HG03066 (cell line): Measurements from ENCODE around the gene AKR1C2.
"Not testable (repeated sequence)": the region's sequence is repeated elsewhere in the genome, so short reads cannot be mapped to it uniquely, and the experiment has no call there.

ENCODE experiments used
- ATAC-seq: cut with Tn5 transposase; IDR thresholded peaks from one replicate; pipeline ENCODE4 v1.9.1; 2021; ENCODE audit warnings: low read depth; ENCODE audit not compliant: unreplicated experiment

The AKR1C2 gene

GRCh38 chr10:4962876-4963814 is 40.5 kb downstream of the AKR1C2 start, which contains the start of gene AKR1C1:
Gene AKR1C1, plus strand, starts transcription at chr10:4963415. Its CDS starts 30 bp downstream, at chr10:4963445.
- ATAC-seq = not testable (repeated sequence)

GRCh38 chr10:4962308-4962707 is 41.3 kb downstream of the AKR1C2 start:
- ATAC-seq = not testable (repeated sequence)

DNA sequence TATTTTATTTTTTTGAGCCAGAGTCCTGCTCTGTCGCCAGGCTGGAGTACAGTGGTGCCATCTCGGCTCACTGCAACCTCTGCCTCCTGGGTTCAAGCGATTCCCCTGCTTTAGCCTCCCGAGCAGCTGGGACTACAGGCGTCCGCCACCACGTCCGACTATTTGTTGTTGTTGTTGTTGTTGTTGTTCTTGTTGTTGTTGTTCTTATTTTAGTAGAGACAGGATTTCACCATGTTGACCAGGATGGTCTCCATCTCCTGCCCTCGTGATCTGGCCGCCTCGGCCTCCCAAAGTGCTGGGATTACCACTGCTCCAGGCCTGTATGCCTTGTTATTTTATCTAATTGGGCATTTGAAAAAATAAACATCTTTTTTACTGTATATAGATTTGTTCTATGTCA is 42.1 kb downstream of the AKR1C2 start:
- not testable (repeated sequence) for ATAC-seq

DNA sequence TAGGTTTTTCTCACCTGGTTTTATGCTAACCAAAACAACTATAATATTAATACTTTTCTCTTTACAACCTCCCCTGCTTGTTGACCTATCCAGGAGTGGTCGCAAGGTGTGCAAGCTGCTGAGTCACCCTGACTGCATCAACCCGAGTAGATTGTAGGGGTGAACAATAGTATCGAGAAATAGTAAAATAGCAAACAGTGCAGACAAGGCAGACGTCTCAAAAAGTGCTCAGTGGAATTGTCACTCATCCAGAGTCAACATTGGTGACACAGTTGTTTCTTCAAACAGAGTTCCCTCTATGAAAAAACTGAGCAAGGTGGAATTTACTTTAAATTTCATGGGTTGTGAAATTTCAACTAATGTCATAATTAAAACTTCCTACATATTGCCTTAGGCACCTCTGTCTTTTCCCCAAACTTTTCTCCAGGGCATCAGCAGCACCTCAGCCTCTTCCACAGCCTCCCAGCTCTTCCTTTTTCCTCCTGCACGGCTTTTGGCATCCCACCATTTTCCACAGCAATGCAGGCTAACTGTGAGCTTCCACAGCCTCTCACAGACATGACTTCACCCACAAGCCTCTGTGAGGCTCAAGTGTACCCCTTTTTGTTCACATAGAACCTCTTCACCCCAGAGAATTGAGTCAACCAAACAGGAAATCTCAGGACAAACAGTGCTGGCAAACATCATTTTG is 46.6 kb downstream of the AKR1C2 start:
- ATAC-seq = not testable (repeated sequence)

- not testable (repeated sequence) for ATAC-seq
Observed at GRCh38 chr10:4956088-4956487, 47.6 kb downstream of the AKR1C2 start.

DNA sequence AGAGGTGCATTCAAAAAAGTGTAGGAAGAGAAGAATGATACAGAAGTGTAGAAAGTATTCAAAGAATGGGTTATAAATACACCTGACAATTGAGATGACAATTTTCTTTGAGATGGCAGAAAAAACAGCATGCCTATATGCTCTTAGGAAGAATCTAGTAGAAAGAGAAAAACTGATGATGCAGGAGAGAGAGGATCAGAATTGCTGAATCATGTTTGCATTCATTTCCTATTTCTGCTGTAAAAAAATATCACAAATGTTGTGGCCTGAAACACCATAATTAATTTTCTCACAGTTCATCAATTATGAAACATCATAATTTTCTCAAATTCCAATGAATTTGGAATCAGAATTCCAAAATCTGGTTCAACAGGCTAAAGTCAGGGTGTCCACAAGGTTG is 50.3 kb downstream of the AKR1C2 start:
- no peak for ATAC-seq

GRCh38 chr10:4951512-4952162 is 52.0 kb downstream of the AKR1C2 start:
- not testable (repeated sequence) for ATAC-seq

- no peak for ATAC-seq
Observed at GRCh38 chr10:4947635-4948596, 55.7 kb downstream of the AKR1C2 start.

DNA sequence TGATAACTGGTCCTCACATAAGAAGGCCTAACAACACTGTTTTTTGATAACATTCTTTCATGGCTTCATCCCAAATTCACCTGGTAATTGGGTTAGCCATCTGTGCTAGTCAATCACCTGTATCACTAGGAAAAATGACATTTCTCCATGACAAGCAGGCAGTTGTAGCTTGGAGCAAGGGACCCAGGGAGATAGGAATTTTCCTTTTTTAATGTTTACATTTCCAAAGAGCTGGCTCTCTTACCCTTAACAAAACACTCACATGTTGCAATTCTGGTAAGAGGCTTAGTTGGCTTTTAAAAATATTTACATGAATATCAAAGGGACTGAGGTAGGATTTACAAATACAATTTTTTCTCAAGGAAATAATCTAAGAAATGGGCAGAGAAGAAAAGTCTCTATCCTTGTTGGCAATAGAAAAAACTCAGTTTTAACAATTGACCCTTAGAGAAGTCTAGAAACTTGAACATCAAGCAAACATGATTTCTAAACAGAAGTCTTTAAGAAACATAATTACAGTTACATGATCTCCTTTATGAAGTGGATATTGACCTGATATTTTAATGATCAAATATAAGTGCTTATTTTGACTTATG is 56.5 kb downstream of the AKR1C2 start:
- ATAC-seq = no peak

GRCh38 chr10:4945766-4946717 is 57.6 kb downstream of the AKR1C2 start:
- no peak for ATAC-seq

DNA sequence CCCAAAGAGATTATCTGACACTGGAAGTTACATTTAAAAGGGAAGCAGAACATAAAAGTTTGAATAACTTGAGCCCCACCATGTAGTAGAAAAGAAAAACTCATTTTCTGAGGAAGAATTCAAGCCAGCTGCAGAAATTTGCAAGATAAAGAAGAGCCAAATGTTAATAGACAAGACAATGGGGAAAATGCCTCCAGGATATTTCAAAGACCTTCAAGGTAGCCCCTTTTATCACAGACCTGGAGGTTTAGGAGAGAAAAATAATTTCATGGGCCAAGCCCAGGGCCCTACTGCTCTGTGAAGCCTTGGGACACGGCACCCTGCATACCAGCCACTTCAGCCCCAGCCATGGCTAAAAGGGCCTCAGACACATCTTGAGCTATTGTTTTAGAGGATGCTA is 58.8 kb downstream of the AKR1C2 start:
- no peak for ATAC-seq

- no peak for ATAC-seq
Observed at GRCh38 chr10:4943821-4944220, 59.8 kb downstream of the AKR1C2 start.

GRCh38 chr10:4943416-4943815 is 60.2 kb downstream of the AKR1C2 start:
- not testable (repeated sequence) for ATAC-seq

DNA sequence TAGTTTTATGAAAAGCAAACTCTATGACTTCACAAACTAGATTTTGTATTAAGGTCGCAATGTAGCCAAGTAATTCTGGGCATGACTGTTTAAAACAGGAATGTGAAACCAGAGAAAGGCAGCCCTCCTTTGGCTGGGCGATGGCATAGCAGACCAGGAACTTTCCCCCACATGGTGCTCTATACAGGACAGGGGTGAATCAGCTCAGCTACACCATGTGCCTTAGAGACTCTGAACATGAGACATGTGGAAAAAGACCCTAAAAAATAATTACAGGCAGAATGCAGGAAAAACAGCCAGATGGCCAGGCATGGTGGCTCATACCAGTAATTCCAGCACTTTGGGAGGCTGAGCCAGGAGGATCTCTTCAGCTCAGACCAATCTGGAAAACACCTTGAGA is 60.7 kb downstream of the AKR1C2 start:
- not testable (repeated sequence) for ATAC-seq

- ATAC-seq = no peak
Observed at GRCh38 chr10:4941540-4942330, 61.9 kb downstream of the AKR1C2 start.

GRCh38 chr10:4940909-4941308 is 62.7 kb downstream of the AKR1C2 start:
- ATAC-seq = not testable (repeated sequence)

DNA sequence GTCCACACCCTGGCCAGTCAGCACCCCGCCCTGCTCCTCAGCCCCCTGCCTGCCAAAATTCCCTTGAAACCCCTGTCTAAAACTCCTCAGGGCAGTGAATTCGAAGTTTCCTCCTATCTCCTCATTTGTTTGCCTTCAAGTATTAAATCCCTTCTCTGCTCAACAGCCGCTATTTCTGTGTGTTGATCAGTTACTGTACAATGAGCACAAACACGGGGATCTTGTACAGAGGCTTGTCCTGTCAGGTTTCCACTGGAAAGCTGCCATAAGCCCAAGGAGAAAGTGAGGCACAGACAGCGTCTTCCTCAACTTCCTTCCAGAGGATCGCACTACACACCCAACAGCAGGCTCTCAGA is 63.6 kb downstream of the AKR1C2 start:
- ATAC-seq = not testable (repeated sequence)
